ENCODE results near the gene APLP2. TPM values are rescaled to one million over a fixed set of nuclear protein-coding genes. Genes with fewer than 3 reads are reported as not detected.

Gene APLP2
- total and polyA plus RNA-seq, 2 of the 13 experiments (the other 11 are each of a cell fraction or from before 2014, with no cell fraction given), result 315 to 594 TPM

- TF ChIP-seq MBD4 (IDR thresholded peaks at IDR 0.05; ENCODE audit: borderline replicate concordance, low read length) (no peak), ARHGAP35 (CRISPR knock-in tag; IDR thresholded peaks at IDR 0.05; ENCODE audit: borderline replicate concordance) (no peak), TSC22D2 (CRISPR knock-in tag; IDR thresholded peaks at IDR 0.05; ENCODE audit: borderline replicate concordance) (no peak), RNF2 (conservative IDR thresholded peaks at IDR 0.05; ENCODE audit: low read depth) (no peak), THAP8 (CRISPR knock-in tag; IDR thresholded peaks at IDR 0.05; ENCODE audit: borderline replicate concordance) (no peak), FOXC1 (CRISPR knock-in tag; IDR thresholded peaks at IDR 0.05; ENCODE audit: borderline replicate concordance) (no peak), ZNF446 (CRISPR knock-in tag; IDR thresholded peaks at IDR 0.05) (no peak), ZBTB8A (CRISPR knock-in tag; IDR thresholded peaks at IDR 0.05; ENCODE audit: borderline replicate concordance, low read depth) (no peak), ZNF3 (CRISPR knock-in tag; IDR thresholded peaks at IDR 0.05) (peak; percentile 85), ZNF282 (IDR thresholded peaks at IDR 0.05; ENCODE audit: partially characterized antibody) (no peak), HNRNPH1 (optimal IDR thresholded peaks at IDR 0.05; ENCODE audit: low read depth, low read length) (no peak), ZSCAN22 (CRISPR knock-in tag; IDR thresholded peaks at IDR 0.05) (no peak), SP140L (CRISPR knock-in tag; IDR thresholded peaks at IDR 0.05; ENCODE audit: borderline replicate concordance) (no peak), RFX3 (CRISPR knock-in tag; IDR thresholded peaks at IDR 0.05) (no peak), HOXA9 (CRISPR knock-in tag; IDR thresholded peaks at IDR 0.05; ENCODE audit: borderline replicate concordance) (no peak), NCOA5 (CRISPR knock-in tag; IDR thresholded peaks at IDR 0.05) (no peak), RCOR2 (CRISPR knock-in tag; IDR thresholded peaks at IDR 0.05) (peak; percentile 86), HNF4G (IDR thresholded peaks at IDR 0.05; ENCODE audit: borderline replicate concordance, low read depth, low read length) (peak; percentile 72), HNF4G (CRISPR knock-in tag; IDR thresholded peaks at IDR 0.05; ENCODE audit: borderline replicate concordance, low read depth) (no peak), SCMH1 (CRISPR knock-in tag; IDR thresholded peaks at IDR 0.05; ENCODE audit: borderline replicate concordance) (no peak)
- TF ChIP-seq, protein P1, sequence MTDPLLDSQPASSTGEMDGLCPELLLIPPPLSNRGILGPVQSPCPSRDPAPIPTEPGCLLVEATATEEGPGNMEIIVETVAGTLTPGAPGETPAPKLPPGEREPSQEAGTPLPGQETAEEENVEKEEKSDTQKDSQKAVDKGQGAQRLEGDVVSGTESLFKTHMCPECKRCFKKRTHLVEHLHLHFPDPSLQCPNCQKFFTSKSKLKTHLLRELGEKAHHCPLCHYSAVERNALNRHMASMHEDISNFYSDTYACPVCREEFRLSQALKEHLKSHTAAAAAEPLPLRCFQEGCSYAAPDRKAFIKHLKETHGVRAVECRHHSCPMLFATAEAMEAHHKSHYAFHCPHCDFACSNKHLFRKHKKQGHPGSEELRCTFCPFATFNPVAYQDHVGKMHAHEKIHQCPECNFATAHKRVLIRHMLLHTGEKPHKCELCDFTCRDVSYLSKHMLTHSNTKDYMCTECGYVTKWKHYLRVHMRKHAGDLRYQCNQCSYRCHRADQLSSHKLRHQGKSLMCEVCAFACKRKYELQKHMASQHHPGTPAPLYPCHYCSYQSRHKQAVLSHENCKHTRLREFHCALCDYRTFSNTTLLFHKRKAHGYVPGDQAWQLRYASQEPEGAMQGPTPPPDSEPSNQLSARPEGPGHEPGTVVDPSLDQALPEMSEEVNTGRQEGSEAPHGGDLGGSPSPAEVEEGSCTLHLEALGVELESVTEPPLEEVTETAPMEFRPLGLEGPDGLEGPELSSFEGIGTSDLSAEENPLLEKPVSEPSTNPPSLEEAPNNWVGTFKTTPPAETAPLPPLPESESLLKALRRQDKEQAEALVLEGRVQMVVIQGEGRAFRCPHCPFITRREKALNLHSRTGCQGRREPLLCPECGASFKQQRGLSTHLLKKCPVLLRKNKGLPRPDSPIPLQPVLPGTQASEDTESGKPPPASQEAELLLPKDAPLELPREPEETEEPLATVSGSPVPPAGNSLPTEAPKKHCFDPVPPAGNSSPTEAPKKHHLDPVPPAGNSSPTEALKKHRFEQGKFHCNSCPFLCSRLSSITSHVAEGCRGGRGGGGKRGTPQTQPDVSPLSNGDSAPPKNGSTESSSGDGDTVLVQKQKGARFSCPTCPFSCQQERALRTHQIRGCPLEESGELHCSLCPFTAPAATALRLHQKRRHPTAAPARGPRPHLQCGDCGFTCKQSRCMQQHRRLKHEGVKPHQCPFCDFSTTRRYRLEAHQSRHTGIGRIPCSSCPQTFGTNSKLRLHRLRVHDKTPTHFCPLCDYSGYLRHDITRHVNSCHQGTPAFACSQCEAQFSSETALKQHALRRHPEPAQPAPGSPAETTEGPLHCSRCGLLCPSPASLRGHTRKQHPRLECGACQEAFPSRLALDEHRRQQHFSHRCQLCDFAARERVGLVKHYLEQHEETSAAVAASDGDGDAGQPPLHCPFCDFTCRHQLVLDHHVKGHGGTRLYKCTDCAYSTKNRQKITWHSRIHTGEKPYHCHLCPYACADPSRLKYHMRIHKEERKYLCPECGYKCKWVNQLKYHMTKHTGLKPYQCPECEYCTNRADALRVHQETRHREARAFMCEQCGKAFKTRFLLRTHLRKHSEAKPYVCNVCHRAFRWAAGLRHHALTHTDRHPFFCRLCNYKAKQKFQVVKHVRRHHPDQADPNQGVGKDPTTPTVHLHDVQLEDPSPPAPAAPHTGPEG (CRISPR knock-in tag; IDR thresholded peaks at IDR 0.05), result no peak
- TF ChIP-seq, protein P2, sequence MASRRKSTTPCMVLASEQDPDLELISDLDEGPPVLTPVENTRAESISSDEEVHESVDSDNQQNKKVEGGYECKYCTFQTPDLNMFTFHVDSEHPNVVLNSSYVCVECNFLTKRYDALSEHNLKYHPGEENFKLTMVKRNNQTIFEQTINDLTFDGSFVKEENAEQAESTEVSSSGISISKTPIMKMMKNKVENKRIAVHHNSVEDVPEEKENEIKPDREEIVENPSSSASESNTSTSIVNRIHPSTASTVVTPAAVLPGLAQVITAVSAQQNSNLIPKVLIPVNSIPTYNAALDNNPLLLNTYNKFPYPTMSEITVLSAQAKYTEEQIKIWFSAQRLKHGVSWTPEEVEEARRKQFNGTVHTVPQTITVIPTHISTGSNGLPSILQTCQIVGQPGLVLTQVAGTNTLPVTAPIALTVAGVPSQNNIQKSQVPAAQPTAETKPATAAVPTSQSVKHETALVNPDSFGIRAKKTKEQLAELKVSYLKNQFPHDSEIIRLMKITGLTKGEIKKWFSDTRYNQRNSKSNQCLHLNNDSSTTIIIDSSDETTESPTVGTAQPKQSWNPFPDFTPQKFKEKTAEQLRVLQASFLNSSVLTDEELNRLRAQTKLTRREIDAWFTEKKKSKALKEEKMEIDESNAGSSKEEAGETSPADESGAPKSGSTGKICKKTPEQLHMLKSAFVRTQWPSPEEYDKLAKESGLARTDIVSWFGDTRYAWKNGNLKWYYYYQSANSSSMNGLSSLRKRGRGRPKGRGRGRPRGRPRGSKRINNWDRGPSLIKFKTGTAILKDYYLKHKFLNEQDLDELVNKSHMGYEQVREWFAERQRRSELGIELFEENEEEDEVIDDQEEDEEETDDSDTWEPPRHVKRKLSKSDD (CRISPR knock-in tag; IDR thresholded peaks at IDR 0.05; ENCODE audit: low read depth), result 0 out of 2 replicates have a peak, but pooled peaks have one; percentile 50
- TF ChIP-seq, protein P3, sequence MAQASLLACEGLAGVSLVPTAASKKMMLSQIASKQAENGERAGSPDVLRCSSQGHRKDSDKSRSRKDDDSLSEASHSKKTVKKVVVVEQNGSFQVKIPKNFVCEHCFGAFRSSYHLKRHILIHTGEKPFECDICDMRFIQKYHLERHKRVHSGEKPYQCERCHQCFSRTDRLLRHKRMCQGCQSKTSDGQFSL (CRISPR knock-in tag; IDR thresholded peaks at IDR 0.05), result no peak
Measured at GRCh38 chr11:130124096-130124495, 54.4 kb downstream of the APLP2 start (continued).

Data from HepG2 (cell line).